Stimulated activated CD8-positive, alpha-beta memory T cell treated with anti-CD3 and anti-CD28 coated beads, Interleukin-15, amount 100 ng/mL, for 4 hours (primary cell): ENCODE results near the gene JUN.
A peak's percentile ranks its signal among the peaks of the same experiment; 100 is the strongest.
"Not testable (repeated sequence)": the region's sequence is repeated elsewhere in the genome, so short reads cannot be mapped to it uniquely, and the experiment has no call there.

Source experiments
- DNase-seq, 2 donors: peaks; one replicate each; pipeline ENCODE4 v3.0.0-alpha.2; 2020; ENCODE audit warnings: low read depth in 2 of 2

The JUN gene

DNA sequence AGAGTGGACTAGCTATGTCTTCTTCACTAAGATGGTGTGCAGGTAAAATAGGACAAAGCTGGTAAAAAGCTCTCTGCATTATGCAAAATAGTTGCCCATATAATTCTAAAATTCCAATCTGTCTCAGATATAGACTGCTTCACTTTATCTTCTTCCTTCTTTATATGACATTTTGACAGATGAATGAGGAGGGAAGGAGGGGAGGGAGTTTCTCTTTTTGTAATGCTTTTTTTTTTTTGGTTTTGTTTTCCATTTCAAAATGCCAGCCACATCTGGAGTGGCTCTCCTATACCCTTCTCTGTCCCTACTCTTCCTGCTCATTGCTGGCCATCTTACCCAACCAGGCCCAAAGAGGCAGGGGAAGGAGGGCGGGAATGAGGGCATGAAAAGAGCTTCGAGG lies 24.2 kb upstream of the JUN start:
- no peak for DNase-seq

DNA sequence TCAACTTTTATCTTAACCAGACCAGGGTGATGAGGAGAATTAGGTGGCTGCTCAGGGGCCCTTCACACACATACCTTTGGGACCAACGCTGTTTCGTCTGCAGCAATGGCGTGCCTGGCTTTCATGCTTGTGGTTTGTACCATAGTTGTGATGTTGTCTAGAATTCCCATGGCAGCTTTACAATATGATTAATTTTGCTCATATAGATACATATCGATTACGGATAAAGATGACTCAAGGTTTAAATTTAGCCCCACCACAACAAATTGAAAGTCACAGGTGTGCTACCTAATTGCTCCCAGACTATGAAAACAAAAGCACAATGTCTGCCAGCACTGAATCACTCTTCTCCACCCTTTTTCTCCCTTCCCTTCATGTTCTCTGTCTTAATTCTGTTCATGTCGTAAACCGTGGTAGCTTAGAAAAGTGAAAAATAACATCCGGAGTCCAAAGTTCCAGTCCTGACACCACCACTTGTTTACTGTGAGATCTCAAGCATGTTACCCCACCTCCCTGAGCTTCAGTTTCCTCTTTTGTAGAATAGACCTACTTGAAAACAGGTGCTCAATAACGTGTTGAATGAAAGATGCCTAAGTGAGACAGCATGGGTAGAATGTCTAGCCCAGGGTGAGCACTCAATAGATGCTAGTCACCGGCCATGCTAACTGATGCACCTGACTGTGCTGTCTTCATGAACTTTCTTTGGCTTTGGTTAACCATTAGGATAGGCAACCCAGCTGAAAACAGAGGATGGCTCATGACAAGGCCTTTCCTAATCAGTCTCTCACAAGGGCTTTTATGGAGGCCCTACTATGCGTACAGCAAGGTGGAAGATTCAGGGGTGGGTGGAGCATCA lies 22.1 kb upstream of the JUN start:
- no peak for DNase-seq

DNA sequence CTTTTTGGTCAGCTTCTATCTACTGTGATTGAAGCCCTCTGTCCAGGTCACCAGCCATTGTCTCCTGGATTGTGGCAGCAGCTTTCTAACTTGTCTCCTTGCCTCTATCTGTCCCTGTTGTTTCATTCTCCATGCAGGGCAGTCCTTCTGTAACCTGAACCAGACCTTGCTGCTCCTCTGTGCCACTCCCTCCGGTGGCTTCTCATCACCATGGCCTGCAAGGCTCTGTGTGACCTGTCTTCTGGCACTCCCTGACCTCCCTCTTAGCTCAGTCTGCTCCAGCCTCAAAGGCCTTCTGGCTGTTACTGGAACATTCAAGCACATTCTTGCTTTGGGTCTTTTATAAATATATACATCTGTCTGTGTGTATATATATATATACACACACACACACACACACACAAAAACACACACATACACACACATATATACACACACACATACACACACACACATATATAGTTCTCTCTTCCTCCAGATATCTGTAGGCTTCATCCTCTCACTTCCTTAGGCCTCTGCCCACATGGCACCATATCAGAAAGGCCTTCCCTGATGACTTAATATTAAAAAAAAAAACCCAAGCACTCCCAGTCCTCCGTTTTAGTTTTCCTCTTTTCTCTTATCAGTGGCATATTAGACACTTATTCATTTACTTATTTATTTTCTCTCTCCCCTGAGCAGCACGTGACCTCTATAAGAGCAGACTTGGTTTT lies 21.2 kb upstream of the JUN start:
- no peak for DNase-seq

DNA sequence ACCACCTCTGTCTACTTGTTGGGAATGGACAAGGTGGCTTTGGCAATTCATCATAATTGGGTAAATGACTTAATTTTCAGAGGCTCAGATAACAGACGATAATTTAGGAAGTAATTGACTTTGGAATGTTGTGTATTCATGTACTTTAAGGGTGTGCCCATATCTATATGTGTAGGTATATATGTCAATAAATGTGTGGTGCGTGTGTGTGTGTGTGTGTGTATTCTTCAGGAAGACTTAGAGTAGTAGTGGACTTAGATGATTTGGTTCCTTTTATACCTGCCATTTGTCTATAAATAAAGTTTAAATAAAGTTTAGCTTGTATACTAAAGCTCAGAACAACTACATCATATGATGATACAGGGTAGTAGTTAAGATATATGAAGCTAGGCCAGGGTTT lies 20.0 kb upstream of the JUN start:
- DNase-seq = no peak

DNA sequence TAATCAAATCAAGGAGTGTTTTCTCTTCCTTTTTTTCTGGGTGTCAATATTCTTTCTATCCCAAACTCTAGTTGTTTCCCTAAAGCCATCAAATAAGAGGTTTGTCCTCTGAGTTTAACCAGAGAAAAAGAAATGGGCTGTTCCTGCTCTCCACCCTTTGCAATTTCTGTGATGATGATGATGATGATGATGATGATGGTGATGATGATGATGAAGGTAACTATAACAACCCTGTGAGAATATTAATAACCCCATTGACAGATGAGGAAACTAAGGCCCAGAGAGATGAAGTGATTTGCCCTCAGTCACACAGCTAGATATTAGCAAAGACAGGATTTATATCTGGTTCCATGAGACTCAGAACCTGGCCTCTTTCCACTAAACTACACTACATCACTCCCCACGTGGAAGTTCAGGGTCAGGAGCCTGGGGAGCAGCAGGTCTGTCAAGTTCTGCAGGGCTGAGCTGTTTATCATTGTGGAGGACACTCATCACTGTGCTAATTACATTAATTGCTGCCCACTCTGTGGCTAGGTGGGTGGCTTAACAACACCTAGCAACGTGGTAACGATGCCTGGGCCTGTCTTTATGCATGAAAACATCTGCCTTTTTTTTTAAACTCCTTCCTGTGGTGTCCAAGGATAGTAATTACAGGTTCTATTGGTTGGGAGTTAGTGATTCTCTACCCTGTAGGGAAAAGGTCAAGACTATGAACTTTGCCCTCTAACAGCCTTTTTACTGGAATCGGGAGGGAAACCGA lies 19.0 kb upstream of the JUN start:
- no peak for DNase-seq

DNA sequence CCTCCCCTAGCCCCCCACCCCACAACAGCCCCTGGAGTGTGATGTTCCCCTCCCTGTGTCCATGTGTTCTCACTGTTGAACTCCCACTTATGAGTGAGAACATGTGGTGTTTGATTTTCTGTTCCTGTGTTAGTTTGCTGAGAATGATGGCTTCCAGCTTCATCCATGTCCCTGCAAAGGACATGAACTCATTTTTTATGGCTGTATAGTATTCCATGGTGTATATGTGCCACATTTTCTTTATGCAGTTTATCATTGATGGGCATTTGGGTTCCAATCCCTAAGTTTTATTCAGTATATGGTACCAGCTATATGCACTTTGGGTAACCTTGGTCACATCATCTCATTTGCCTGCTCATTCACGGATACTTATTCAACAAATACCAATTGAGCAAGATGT lies 17.4 kb upstream of the JUN start:
- DNase-seq = not testable (repeated sequence)

DNA sequence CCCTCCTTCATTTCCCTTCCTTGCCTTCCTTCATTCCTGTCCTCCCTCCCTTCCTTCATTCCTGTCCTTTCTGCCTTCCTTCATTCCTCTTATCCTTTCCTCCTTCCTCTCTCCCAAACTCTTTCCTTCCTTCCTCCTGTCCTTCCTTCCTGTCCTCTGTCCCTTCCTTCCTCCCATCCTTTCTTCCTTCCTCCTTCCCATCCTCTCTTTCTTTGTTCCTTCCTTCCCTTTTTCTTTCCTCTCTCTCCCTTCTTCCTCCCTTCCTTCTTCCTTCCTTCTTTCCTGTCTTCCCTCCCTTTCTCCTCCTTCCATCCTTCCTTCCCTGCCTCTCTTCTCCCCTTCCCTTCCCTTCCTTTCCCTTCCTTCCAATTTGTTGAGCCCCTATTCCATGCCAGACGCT lies 15.8 kb upstream of the JUN start:
- DNase-seq = no peak

DNA sequence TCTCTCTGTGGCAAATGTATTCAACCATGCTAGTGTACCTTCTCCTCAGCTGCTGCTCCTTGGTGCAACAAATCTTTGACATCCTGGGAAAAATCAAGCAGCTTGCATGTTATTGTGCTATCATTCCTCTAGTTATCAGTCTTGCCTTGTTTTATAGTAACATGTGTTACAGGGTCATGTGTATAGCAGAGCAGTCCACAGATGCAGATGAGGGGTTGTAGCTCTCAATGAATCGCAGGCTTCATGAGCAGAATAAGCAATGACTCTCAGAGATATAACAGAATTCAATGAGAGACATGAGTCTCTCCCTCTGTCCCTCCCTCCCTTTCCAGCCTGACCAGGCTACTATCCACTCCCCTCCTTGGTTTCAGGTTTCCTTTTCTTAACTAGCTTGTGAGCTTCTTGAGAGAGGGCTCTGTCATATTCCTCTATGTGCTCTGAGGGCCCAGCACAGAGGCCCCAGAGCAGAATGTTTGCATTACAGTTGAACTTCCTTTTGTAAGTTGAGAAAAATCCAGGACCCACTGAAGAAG lies 15.1 kb upstream of the JUN start:
- no peak for DNase-seq

DNA sequence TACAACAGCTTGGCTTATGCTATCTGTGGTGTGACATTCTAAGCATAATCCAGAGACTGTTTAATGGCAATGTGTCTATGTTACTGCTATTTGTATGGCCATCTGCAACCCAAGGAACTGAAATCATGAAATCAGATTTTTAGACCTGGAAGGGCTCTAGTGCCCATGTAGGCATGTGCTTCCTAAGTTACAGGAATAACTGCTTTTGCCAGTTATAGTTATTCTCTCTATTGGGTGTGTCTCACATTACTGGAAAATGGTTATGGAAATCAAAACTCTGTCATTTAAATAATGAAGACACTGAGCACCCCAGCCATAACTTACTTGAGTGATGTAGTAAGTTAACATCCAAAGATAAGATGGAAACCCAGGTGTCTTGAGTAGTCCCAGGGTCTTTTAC lies 12.6 kb upstream of the JUN start:
- DNase-seq = no peak

DNA sequence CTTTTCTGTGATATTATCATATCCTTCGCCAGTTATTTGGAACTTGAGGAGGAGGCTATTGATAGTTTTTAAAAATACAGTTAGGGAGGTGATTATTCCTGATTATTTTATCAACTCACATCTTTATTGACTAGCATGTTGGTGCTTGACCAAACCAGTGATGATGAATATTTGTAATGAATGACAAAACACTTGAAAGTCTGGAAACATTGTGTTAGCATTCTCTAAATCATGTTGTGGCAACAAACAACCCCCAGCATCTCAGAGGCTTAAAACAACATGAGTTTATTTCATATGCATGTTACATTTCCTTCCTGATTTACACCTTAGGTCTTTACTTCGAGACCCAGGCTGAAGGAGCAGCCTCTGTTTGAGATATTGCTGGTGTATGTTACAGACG lies 10.7 kb upstream of the JUN start:
- no peak for DNase-seq

DNA sequence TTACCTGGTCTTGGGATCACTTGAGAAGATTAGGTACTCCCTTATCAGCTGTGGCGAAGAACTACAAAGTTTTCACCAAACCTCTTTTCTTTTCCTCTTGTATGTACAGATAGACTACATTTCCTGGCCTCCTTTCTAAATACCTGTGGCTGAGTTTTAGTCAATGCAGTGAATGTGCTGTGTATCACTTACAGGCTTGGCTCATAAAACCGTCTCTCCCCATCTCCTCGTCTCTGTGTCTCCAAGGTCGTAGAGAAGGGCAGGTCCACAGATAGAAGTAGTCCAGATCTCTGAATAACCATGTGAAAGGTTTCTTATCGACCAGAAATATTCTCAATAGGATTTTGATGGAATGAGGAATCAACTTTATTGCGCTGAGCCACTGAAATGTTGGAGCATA lies 9.0 kb upstream of the JUN start:
- no peak for DNase-seq

DNA sequence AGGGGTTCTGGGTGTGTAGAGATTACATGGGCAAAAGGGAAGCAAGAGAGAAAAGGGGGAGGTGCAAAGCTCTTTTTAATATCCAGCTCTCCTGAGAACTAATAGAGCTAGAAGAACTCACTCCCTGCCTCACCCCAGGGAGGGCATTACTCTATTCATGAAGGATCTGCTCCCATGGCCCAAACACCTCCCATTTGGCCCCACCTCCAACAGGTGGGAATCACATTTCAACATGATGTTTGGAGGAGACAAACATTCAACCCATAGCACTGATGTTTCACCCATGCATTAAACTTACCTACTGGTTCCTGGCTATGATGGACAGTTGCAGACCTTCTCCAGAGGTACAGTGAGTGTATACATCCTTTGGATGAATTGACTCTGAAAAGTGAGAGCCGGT lies 7.3 kb upstream of the JUN start:
- DNase-seq = no peak

DNA sequence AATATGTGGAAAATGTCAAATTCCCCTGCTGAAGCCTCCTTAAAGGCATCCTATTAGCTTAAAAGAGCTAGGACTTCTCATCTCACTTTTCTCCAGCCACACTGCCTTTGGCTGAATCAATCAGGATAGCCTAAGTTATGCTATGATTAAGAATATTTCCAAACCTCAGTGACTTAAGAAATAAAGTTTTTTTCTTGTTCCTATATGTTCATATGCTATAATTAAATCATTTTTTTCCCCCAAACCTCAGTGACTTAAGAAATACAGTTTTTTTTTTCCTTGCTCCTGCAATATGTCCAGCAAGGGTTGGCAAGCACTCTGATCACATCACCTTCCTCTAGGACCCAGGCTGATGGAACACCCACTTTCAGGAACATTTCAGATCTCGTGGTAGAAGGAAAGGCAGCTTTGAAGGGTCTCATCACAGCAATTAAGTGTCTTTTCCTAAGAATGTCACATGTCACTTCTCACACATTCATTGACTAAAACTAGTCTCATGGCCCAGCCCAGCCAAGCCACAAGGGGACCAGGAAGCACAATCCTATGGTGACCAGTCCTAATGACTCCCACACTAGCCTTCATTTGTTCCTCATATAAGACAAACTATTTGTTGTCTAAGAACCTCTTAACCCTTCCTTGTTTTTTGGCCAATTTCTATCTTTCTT lies 6.3 kb upstream of the JUN start:
- DNase-seq = no peak

DNA sequence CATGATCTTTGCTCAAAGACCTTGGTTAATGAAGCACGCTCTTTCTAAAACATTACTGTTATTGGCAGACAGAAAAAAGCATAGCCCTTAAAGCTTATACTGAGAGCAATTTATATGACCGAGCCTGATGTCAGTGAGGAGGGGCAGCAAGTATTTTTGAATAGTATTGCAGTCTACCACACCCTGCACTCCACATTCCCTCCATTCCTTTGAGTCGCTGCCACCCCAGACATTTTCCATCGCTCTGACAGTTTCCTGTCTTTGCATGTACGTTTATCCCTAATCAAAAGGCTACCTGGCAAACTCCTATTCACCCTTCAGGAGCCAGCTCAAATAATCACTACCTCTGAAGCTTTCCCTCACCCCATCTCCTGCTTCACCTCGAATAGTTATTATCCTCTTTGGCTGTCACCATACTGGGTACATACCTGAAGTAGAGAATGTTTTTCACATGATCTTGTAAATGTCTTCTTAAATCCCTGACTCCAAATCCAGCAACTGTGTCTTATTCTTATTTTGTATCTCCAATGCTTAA lies 5.5 kb upstream of the JUN start:
- DNase-seq = no peak

DNA sequence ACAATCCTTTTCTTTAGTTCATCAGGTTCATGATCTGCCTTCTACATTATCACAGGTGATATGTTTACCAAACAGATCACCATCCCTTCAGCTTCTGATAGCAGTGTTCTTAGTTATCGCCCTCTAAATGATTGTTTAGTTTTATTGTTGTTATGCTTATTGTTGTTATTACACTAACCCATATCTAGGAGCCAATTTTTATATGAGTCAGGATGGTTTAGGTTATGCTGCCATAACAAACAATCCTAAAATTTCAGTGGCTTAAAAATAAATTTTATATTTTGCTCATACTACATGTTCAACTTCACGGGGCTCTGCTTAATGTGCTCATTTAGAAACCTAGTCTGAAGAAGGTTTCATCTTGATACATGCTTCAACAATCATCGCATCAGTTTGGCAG lies 4.4 kb upstream of the JUN start:
- no peak for DNase-seq

DNA sequence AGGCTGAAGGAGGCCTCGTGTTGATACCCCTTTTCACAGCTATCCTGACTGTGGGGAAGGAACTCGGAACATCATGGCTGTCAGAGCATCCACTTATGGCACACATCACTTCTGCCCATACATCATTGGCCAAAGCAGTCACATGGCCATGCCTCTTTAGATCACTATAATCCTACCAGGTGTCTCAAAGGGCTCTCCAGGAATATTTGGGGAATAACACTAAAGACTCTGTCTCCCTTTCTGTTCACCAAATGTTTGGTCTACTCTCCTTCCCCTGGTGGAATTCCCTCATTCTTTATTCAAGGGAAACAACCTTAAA lies 3.0 kb upstream of the JUN start:
- no peak for DNase-seq

DNA sequence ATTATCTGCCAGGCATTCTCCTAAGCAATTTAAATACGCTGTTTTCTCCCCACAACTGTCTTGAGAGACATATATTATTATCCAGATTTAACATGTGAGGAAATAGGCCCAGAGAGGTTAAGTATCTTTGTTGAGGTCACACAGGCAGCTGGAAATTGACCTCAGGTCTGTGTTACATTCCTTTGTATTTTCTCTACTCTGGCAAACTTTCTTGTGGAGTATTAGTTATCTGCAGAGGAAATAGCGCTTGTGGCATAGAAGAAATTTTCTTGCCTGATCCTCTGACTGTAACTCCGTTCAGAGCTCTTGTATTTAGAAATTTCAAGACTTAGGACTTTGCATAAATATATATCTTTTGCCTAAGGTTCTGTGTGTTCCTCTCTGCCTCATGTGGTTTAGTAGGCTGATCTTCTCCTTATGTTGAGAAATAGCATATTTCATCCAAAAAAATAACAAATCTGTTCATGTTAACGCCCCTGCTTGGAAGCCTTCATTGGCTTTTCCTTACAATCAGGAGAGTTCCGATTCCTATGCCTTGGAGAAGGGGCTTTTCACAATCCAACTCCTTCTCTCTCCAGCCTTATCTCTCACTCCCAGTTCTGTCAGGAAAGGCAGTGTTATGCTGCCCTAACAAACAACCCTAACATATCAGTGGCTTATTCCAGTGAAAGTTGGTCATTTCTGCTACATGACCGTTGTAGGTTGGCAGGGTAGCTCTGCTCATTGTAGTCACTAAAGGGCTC lies 2.5 kb upstream of the JUN start:
- no peak for DNase-seq

DNA sequence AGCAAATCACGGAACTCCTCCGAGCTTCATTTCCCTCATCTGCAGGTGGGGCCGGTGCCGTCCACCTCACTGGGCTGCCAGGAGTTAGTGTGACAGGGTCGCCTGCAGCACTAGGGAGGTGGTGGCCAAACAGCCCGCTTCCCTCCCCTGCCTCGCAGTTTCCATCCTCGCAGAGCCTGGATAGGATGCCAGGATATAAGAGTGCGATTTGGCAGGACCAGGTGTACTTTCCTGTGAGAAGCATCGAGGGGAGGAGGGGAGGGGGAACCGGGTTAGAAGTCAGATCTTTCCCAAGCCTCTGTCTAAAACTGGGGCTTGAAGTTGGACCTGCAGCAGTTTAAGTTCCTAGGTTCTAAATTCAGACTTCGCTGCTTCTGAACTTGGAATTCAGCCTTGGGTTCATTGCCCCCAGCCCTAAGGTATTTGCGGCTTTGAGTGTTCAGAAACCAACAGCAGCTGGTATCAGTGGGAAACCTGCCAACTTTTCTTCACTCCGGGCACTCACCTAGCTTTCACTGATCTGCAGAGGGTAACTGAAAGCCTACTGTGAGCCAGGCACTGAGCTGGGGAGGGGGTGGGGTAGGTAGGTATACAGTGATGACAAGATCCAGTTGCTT lies 1.7 kb upstream of the JUN start:
- no peak for DNase-seq

DNA sequence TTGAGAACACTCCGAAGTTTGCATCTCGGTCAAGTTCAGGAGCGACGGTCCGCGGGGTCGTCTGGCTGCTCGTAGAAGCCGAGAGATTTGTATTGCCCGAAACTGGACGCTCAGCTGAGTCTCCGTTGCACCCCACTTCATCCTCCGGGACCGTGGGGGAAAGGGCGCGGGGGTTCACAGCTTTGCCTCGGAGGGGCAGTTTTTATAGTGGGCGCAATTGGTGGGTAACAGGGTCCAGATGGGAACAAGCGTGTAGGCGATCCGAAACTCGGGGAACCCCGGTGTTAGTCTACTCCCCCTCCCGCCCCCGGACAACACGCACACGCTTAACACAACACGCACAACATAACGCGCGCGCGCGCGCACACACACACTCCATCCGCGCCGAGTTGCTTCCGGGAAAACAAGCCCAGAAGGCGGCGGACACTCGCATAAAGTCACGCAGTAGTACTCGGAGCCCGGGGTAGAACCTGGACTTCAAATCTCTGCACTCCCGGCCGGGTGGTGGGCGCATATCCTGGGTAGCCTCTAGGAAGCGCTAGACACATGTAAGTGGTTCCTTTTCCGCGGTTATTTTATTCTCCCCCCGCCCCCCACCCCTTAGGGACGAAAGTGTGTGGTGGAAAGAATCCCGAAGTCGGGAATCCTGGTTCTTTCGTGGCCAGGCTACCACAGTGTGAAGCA lies 1.1 kb upstream of the JUN start:
- peak; percentile 65 to 74 for DNase-seq
